GM12872 (cell line): ENCODE measurements around the gene P2RX5.

Experiments used
- TF ChIP-seq, protein P1 (sequence below): IDR thresholded peaks from 3 replicates; pipeline ENCODE4 v1.5.1; 2011; ENCODE audit warnings: low read depth, mild to moderate bottlenecking, low read length, moderate library complexity; ENCODE audit not compliant: insufficient read depth

The P2RX5 gene, protein sequence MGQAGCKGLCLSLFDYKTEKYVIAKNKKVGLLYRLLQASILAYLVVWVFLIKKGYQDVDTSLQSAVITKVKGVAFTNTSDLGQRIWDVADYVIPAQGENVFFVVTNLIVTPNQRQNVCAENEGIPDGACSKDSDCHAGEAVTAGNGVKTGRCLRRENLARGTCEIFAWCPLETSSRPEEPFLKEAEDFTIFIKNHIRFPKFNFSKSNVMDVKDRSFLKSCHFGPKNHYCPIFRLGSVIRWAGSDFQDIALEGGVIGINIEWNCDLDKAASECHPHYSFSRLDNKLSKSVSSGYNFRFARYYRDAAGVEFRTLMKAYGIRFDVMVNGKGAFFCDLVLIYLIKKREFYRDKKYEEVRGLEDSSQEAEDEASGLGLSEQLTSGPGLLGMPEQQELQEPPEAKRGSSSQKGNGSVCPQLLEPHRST

GRCh38 chr17:3695723-3696411, at the start of gene P2RX5:
TSS of gene P2RX5 (minus strand) at chr17:3696155. CDS start at chr17:3696005, 150 bp downstream.
- TF ChIP-seq, protein P1, sequence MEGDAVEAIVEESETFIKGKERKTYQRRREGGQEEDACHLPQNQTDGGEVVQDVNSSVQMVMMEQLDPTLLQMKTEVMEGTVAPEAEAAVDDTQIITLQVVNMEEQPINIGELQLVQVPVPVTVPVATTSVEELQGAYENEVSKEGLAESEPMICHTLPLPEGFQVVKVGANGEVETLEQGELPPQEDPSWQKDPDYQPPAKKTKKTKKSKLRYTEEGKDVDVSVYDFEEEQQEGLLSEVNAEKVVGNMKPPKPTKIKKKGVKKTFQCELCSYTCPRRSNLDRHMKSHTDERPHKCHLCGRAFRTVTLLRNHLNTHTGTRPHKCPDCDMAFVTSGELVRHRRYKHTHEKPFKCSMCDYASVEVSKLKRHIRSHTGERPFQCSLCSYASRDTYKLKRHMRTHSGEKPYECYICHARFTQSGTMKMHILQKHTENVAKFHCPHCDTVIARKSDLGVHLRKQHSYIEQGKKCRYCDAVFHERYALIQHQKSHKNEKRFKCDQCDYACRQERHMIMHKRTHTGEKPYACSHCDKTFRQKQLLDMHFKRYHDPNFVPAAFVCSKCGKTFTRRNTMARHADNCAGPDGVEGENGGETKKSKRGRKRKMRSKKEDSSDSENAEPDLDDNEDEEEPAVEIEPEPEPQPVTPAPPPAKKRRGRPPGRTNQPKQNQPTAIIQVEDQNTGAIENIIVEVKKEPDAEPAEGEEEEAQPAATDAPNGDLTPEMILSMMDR = no peak

- TF ChIP-seq, protein P1 = no peak
These were observed 49.1 kb upstream of the P2RX5 start for GRCh38 chr17:3745071-3745470.

- TF ChIP-seq, protein P1 = no peak
These were observed 48.1 kb upstream of the P2RX5 start for GRCh38 chr17:3744014-3744413.

DNA sequence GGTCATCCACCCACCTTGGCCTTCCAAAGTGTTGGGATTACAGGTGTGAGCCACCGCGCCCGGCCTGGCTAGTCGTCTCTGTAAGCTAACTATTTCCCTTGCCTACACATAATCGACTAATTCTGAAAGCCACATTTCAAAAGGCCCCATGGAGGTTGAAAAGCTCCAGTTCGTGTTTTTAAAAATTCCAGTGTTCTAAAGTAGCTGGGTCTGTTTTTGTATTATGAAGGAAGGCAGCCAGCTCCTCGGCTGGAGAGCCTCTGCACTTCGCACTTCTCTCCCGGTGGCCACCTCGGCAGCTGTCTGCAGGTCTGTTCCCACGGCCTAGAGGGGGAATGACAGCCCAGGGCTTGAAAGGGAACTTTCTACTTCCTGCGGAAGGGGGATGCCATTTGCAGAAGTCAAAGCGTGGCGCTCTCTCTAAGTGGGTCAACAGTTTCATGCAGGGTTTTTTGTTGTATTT, 44.7 kb upstream of the P2RX5 start:
- TF ChIP-seq, protein P1 = no peak

- TF ChIP-seq, protein P1 = no peak
These were observed 43.6 kb upstream of the P2RX5 start for GRCh38 chr17:3739422-3740124.

DNA sequence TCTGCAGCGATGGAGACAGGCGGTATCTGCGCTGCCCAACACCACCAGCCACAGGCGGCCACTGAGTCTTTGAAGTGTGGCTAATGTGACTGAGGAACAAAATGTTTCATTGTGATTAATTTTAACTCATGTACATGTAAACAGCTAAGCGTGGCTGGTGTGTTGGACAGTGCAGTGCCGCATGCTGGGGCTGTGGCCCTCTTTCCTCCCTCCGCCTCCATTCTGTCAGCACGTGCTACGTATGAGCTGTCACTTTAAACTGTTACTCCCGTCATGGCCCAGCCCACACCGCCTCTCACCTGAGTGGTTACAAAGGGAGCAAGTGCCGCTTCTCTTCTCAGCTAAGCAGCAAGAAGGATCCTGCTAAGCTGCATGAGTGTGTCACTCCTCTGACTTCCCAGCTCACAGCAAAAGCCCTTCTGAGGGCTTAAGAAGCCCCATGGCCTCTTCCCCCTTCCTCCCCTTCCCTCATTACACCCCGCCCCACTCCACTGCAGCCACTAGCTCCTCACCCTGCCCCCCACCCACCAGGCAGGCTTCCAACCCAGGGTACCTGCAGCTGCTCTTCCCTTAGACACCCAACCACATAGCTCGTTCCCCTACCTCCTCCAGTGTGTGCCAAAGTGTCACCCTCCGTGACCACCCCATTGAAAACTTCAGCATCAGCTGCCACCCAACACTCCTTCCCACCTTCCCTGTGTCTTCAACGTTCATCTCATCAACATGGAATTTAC, 42.8 kb upstream of the P2RX5 start:
- TF ChIP-seq, protein P1 = no peak
